ENCODE data around the gene INF2. TPM values are rescaled to one million over a fixed set of nuclear protein-coding genes. Genes with fewer than 3 reads are reported as not detected.

The INF2 gene
- total and polyA plus RNA-seq, 2 donors (not counting 3 experiments of a cell fraction or from before 2014, with no cell fraction given): 55.3 to 124 TPM

DNA sequence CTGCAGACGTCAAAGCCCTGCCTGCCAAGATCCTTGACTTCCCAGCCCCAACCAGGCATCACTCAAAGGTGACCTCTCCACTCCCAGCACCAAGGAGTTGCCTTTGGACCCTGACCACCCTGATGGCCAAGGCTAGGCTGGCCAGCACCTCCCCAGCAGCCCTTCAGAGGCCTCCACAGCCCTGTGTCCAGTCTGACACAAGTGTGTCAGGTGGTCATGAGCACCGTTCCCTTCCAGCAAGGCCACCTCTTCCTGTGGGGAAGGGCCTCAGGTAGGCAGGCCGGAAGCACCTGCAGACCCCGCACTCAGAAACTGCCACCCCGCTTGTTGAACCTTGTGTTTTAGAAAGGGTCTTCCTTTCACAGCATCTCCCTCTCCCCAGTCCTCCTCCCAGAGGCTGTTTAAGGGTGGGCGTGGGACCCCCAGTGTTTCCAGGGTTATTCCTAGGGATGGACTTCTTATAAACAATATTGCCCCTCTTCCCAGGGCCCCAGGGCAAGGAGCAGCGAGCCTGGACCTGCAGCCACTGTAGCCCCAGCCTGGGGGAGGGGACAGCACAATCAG lies 13.2 kb upstream of the INF2 start:
- H3K4me3 ChIP-seq (replicated peaks in 1 of 3; ENCODE audit: insufficient read depth in 1 of 3, low read depth in 1 of 3, low read length in 3 of 3): no peak overlapping the region
- H3K9me3 ChIP-seq (replicated peaks; ENCODE audit: control insufficient read depth, insufficient read depth, low read length): no peaks in the 10 kb centered on the region
- H3K36me3 ChIP-seq (ENCODE audit: control insufficient read depth in 2 of 2, extremely low read depth in 1 of 2, insufficient read depth in 2 of 2, low read length in 2 of 2): no peaks in the 10 kb centered on the region
- POLR2A ChIA-PET: no interaction called here
- dilution Hi-C loops (cut with MboI; ENCODE audit: extremely low pct_ligation_motif_present, low sequenced_read_pairs): no loop called here
- no peak overlapping the region for H3K4me2 ChIP-seq (ENCODE audit: insufficient read depth, low read length)
- no peak overlapping the region for H3K27ac ChIP-seq (ENCODE audit: insufficient read depth, low read depth, low read length)
- H3K4me1 ChIP-seq (ENCODE audit: control insufficient read depth, extremely low read depth, insufficient read depth, low read length): peaks cover 29% of the 10 kb centered on the region
- BruUV-seq (replicated peaks): no TSS peak
- FAIRE-seq (no peak), DNase-seq (ENCODE audit: low read depth, low spot score) (no peak)
- TF ChIP-seq GATA2 (IDR thresholded peaks at IDR 0.05; ENCODE audit: insufficient read depth, insufficient read length, low read depth, low read length) (no peak), JUN (IDR thresholded peaks at IDR 0.05; ENCODE audit: borderline replicate concordance, insufficient read depth, insufficient read length, low read depth) (no peak), POLR2A (IDR thresholded peaks at IDR 0.05; ENCODE audit: low read depth, low read length) (no peak), EZH2 (IDR thresholded peaks at IDR 0.05; ENCODE audit: borderline replicate concordance, low read depth, low read length, severe bottlenecking) (no peak), MYC (IDR thresholded peaks at IDR 0.05; ENCODE audit: low read depth, low read length) (no peak), POLR2AphosphoS5 (IDR thresholded peaks at IDR 0.05; ENCODE audit: insufficient read depth, low read depth, low read length) (no peak), FOS (IDR thresholded peaks at IDR 0.05; ENCODE audit: borderline replicate concordance, insufficient read depth, low read length) (no peak)
- TF ChIP-seq, protein P1, sequence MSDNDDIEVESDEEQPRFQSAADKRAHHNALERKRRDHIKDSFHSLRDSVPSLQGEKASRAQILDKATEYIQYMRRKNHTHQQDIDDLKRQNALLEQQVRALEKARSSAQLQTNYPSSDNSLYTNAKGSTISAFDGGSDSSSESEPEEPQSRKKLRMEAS (IDR thresholded peaks at IDR 0.05; ENCODE audit: insufficient read depth, insufficient read length): no peak
- peaks cover 0 to 1% of the 10 kb centered on the region in 2 experiments for H3K27me3 ChIP-seq (ENCODE audit: control insufficient read depth in 2 of 2, insufficient read depth in 2 of 2, low read length in 2 of 2)
- H3K9ac ChIP-seq (replicated peaks; ENCODE audit: extremely low read depth, insufficient read depth, low read length): no peak overlapping the region
- no peaks in the 10 kb centered on the region for H3K9me1 ChIP-seq (replicated peaks; ENCODE audit: control insufficient read depth, extremely low read depth, insufficient read depth, low read length)
- no peaks in the 10 kb centered on the region for H3K79me2 ChIP-seq (ENCODE audit: control insufficient read depth, insufficient read depth, low read length)
- no peak overlapping the region for H2AFZ ChIP-seq (ENCODE audit: low read depth, low read length)
- intact Hi-C loops (cut with micrococcal nuclease): loop anchor here (5.0 kb wide), 1 partner anchor 816 kb away; the partner anchor contains the start of gene TEDC1
- no peaks in the 10 kb centered on the region for H4K20me1 ChIP-seq (replicated peaks; ENCODE audit: control insufficient read depth, extremely low read depth, insufficient read depth, low read length)
- CTCF ChIA-PET: interaction anchor here (0.6 to 2.2 kb wide), 3 partner anchors 10 to 21 kb away, joined by 3 to 19 read pairs (median 10); no protein-coding TSS in a partner anchor

All from endothelial cell of umbilical vein (primary cell).